ENCODE results near the gene IGSF9B. TPM values are rescaled to one million over a fixed set of nuclear protein-coding genes. Genes with fewer than 3 reads are reported as not detected.

IGSF9B gene
- total and polyA plus RNA-seq, 2 of the 13 experiments (the other 11 are each of a cell fraction or from before 2014, with no cell fraction given) = not detected

DNA sequence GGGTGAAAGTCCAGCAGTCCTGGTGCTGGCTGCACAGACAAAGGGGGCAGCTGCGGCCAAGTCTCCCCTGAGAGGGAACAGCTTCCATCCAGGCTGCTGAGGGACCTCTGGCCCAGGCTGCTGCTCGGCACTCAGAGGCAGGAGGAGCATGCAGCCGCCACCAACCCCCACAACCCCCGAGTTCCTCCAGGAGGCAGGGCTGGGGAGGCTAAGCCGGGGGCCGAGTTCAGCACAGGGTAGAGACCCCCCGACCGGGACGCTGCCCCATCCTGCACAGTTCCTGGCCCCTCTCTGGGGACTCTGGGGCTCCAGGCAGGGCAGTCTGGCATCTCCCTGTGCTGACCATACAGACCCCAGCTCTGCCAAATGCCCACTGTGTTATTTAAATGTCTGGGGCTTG, 20.2 kb downstream of the IGSF9B start (continued):
- TF ChIP-seq, protein P1, sequence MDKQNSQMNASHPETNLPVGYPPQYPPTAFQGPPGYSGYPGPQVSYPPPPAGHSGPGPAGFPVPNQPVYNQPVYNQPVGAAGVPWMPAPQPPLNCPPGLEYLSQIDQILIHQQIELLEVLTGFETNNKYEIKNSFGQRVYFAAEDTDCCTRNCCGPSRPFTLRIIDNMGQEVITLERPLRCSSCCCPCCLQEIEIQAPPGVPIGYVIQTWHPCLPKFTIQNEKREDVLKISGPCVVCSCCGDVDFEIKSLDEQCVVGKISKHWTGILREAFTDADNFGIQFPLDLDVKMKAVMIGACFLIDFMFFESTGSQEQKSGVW (CRISPR knock-in tag; IDR thresholded peaks at IDR 0.05; ENCODE audit: borderline replicate concordance) = no peak
- TF ChIP-seq SP140L (CRISPR knock-in tag; IDR thresholded peaks at IDR 0.05; ENCODE audit: borderline replicate concordance) (no peak), TBL1XR1 (IDR thresholded peaks at IDR 0.05; ENCODE audit: borderline replicate concordance, low read length, partially characterized antibody) (no peak), SMARCE1 (IDR thresholded peaks at IDR 0.05; ENCODE audit: borderline replicate concordance) (no peak), NPAS2 (CRISPR knock-in tag; IDR thresholded peaks at IDR 0.05; ENCODE audit: borderline replicate concordance) (no peak), SSRP1 (CRISPR knock-in tag; IDR thresholded peaks at IDR 0.05) (no peak), SIN3B (IDR thresholded peaks at IDR 0.05; ENCODE audit: low read length) (no peak), BRD4 (CRISPR knock-in tag; IDR thresholded peaks at IDR 0.05) (no peak), ASH2L (IDR thresholded peaks at IDR 0.05; ENCODE audit: insufficient read length, low read depth, low read length) (no peak), ZNF235 (CRISPR knock-in tag; IDR thresholded peaks at IDR 0.05; ENCODE audit: borderline replicate concordance) (no peak), ESRRA (CRISPR knock-in tag; IDR thresholded peaks at IDR 0.05; ENCODE audit: low read depth) (no peak)
- TF ChIP-seq, protein P2, sequence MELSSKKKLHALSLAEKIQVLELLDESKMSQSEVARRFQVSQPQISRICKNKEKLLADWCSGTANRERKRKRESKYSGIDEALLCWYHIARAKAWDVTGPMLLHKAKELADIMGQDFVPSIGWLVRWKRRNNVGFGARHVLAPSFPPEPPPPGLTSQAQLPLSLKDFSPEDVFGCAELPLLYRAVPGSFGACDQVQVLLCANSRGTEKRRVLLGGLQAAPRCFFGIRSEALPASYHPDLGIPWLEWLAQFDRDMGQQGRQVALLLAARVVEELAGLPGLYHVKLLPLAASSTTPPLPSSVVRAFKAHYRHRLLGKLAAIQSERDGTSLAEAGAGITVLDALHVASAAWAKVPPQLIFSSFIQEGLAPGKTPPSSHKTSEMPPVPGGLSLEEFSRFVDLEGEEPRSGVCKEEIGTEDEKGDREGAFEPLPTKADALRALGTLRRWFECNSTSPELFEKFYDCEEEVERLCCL (CRISPR knock-in tag; IDR thresholded peaks at IDR 0.05; ENCODE audit: borderline replicate concordance) = no peak
- TF ChIP-seq, protein P3, sequence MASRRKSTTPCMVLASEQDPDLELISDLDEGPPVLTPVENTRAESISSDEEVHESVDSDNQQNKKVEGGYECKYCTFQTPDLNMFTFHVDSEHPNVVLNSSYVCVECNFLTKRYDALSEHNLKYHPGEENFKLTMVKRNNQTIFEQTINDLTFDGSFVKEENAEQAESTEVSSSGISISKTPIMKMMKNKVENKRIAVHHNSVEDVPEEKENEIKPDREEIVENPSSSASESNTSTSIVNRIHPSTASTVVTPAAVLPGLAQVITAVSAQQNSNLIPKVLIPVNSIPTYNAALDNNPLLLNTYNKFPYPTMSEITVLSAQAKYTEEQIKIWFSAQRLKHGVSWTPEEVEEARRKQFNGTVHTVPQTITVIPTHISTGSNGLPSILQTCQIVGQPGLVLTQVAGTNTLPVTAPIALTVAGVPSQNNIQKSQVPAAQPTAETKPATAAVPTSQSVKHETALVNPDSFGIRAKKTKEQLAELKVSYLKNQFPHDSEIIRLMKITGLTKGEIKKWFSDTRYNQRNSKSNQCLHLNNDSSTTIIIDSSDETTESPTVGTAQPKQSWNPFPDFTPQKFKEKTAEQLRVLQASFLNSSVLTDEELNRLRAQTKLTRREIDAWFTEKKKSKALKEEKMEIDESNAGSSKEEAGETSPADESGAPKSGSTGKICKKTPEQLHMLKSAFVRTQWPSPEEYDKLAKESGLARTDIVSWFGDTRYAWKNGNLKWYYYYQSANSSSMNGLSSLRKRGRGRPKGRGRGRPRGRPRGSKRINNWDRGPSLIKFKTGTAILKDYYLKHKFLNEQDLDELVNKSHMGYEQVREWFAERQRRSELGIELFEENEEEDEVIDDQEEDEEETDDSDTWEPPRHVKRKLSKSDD (CRISPR knock-in tag; IDR thresholded peaks at IDR 0.05; ENCODE audit: low read depth) = no peak
- TF ChIP-seq, protein P4, sequence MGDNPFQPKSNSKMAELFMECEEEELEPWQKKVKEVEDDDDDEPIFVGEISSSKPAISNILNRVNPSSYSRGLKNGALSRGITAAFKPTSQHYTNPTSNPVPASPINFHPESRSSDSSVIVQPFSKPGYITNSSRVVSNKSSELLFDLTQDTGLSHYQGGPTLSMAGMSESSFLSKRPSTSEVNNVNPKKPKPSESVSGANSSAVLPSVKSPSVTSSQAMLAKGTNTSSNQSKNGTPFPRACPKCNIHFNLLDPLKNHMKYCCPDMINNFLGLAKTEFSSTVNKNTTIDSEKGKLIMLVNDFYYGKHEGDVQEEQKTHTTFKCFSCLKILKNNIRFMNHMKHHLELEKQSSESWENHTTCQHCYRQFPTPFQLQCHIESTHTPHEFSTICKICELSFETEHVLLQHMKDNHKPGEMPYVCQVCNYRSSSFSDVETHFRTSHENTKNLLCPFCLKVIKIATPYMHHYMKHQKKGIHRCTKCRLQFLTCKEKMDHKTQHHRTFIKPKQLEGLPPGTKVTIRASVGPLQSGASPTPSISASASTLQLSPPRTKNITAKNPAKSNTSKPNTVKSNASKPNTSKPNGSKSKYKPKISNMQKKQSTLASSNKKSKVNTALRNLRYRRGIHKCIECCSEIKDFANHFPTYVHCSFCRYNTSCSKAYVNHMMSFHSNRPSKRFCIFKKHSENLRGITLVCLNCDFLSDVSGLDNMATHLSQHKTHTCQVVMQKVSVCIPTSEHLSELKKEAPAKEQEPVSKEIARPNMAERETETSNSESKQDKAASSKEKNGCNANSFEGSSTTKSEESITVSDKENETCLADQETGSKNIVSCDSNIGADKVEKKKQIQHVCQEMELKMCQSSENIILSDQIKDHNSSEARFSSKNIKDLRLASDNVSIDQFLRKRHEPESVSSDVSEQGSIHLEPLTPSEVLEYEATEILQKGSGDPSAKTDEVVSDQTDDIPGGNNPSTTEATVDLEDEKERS (CRISPR knock-in tag; IDR thresholded peaks at IDR 0.05) = no peak
